Measurements from ENCODE around the gene TBC1D14. TPM values are rescaled to one million over a fixed set of nuclear protein-coding genes. Genes with fewer than 3 reads are reported as not detected.

TBC1D14 gene
- total RNA-seq, 4 donors from 2014 or later: 54.7 to 101 (median 73.3) TPM

- no peak overlapping the region for H3K4me3 ChIP-seq (ENCODE audit: low read depth, poor library complexity, severe bottlenecking)
- peak; percentile 85 to 96 for DNase-seq (ENCODE audit: low spot score in 2 of 2)
- 40 to 41% methylated on average over 23 of the region's 23 CpGs for WGBS, 2 donors
- intact Hi-C loops (cut with DNase I; ENCODE audit: low total_unique reads): loop anchor here (10.0 kb wide), 2 partner anchors 166 to 346 kb away; partner anchors contain the start of gene TBC1D14
- TF ChIP-seq CTCF (IDR thresholded peaks at IDR 0.05) (peak in 1 of 3 donors; percentile 95), POLR2A (IDR thresholded peaks at IDR 0.05) (no peak)
These were observed 161.3 kb downstream of the TBC1D14 start for GRCh38 chr4:7070729-7071511.

GRCh38 chr4:7073059-7073458 lies 163.4 kb downstream of the TBC1D14 start:
- TF ChIP-seq POLR2A (IDR thresholded peaks at IDR 0.05) (no peak), CTCF (IDR thresholded peaks at IDR 0.05) (no peak)
- H3K4me3 ChIP-seq (ENCODE audit: low read depth, poor library complexity, severe bottlenecking): no peak overlapping the region
- intact Hi-C loops (cut with DNase I; ENCODE audit: low total_unique reads): loop anchor here (10.0 kb wide), 2 partner anchors 168 to 348 kb away; partner anchors contain the start of gene TBC1D14
- WGBS, 2 donors: 90 to 95% methylated on average over 14 of the region's 14 CpGs
- DNase-seq (ENCODE audit: low spot score in 2 of 2): peak in 1 of 2 donors; percentile 72

- no peak overlapping the region for H3K4me3 ChIP-seq (ENCODE audit: low read depth, poor library complexity, severe bottlenecking)
- DNase-seq (ENCODE audit: low spot score in 2 of 2): peak in 1 of 2 donors; percentile 81
- 73 to 75% methylated on average over 18 of the region's 18 CpGs for WGBS, 2 donors
- no peak for TF ChIP-seq POLR2A (IDR thresholded peaks at IDR 0.05)
- TF ChIP-seq CTCF (IDR thresholded peaks at IDR 0.05): no peak
- intact Hi-C loops (cut with DNase I; ENCODE audit: low total_unique reads): loop anchor here (10.0 kb wide), 2 partner anchors 169 to 349 kb away; partner anchors contain the start of gene TBC1D14
These were observed 164.1 kb downstream of the TBC1D14 start for GRCh38 chr4:7073526-7074390.

GRCh38 chr4:7074426-7074825 lies 164.8 kb downstream of the TBC1D14 start:
- peak in 1 of 2 donors; percentile 80 for DNase-seq (ENCODE audit: low spot score in 2 of 2)
- 79 to 81% methylated on average over 9 of the region's 9 CpGs for WGBS, 2 donors
- intact Hi-C loops (cut with DNase I; ENCODE audit: low total_unique reads): loop anchor here (10.0 kb wide), 2 partner anchors 170 to 350 kb away; partner anchors contain the start of gene TBC1D14
- TF ChIP-seq CTCF (IDR thresholded peaks at IDR 0.05) (no peak), POLR2A (IDR thresholded peaks at IDR 0.05) (no peak)
- no peak overlapping the region for H3K4me3 ChIP-seq (ENCODE audit: low read depth, poor library complexity, severe bottlenecking)

- intact Hi-C loops (cut with DNase I; ENCODE audit: low total_unique reads): loop anchor here (10.0 kb wide), 2 partner anchors 171 to 351 kb away; partner anchors contain the start of gene TBC1D14
- H3K4me3 ChIP-seq (ENCODE audit: low read depth, poor library complexity, severe bottlenecking): no peak overlapping the region
- DNase-seq (ENCODE audit: low spot score in 2 of 2): peak in 1 of 2 donors; percentile 68
- WGBS, 2 donors: 79 to 82% methylated on average over 24 to 25 of the region's 25 CpGs
- TF ChIP-seq CTCF (IDR thresholded peaks at IDR 0.05): no peak
- no peak for TF ChIP-seq POLR2A (IDR thresholded peaks at IDR 0.05)
These were observed 166.5 kb downstream of the TBC1D14 start for GRCh38 chr4:7075962-7076695.

Measured in lower leg skin (tissue), 4 donors.